ENCODE data around the gene ABCF2. TPM values are rescaled to one million over a fixed set of nuclear protein-coding genes. Genes with fewer than 3 reads are reported as not detected.

ABCF2 gene
- total RNA-seq, 2 donors from 2014 or later: 25.6 to 38.3 TPM

DNA sequence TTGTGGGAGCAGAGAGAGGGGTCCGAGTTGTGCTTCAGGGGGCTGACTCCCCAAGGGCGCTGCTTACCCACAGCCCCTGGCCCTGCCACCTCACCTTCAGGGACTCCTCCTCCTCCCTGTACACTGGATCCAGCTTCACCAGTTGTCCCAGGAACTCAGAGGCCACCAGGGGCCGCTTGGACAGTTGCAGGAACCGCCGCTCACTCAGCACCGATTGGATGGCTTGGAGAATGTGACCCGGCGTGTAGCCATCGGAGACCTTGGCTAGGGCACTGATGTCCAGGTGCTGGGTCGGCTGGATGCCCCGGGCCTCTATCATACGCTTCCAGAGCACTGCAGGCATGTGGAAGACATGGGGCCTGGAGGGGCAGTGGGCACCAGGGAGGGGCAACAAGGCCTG is 35.5 kb downstream of the ABCF2 start:
- H3K9me3 ChIP-seq: no peaks in the 10 kb centered on the region
- TF ChIP-seq, protein P1, sequence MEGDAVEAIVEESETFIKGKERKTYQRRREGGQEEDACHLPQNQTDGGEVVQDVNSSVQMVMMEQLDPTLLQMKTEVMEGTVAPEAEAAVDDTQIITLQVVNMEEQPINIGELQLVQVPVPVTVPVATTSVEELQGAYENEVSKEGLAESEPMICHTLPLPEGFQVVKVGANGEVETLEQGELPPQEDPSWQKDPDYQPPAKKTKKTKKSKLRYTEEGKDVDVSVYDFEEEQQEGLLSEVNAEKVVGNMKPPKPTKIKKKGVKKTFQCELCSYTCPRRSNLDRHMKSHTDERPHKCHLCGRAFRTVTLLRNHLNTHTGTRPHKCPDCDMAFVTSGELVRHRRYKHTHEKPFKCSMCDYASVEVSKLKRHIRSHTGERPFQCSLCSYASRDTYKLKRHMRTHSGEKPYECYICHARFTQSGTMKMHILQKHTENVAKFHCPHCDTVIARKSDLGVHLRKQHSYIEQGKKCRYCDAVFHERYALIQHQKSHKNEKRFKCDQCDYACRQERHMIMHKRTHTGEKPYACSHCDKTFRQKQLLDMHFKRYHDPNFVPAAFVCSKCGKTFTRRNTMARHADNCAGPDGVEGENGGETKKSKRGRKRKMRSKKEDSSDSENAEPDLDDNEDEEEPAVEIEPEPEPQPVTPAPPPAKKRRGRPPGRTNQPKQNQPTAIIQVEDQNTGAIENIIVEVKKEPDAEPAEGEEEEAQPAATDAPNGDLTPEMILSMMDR (IDR thresholded peaks at IDR 0.05): no peak
- no peak for DNase-seq
- no peak overlapping the region for H3K9ac ChIP-seq (ENCODE audit: low read depth in 2 of 2, low read length in 2 of 2)
- H3K4me3 ChIP-seq: no peak overlapping the region
- H3K36me3 ChIP-seq: no peaks in the 10 kb centered on the region
- H3K4me1 ChIP-seq: no peaks in the 10 kb centered on the region
- H3K27me3 ChIP-seq: no peaks in the 10 kb centered on the region
- no peak overlapping the region for H3K27ac ChIP-seq
- intact Hi-C loops (cut with DNase I): no loop called here

GRCh38 chr7:151189038-151189437 is 38.0 kb downstream of the ABCF2 start:
- no peaks in the 10 kb centered on the region for H3K36me3 ChIP-seq
- no peaks in the 10 kb centered on the region for H3K9me3 ChIP-seq
- H3K27me3 ChIP-seq: no peaks in the 10 kb centered on the region
- H3K27ac ChIP-seq: no peak overlapping the region
- no peak overlapping the region for H3K9ac ChIP-seq (ENCODE audit: low read depth in 2 of 2, low read length in 2 of 2)
- DNase-seq: no peak
- intact Hi-C loops (cut with DNase I): no loop called here
- TF ChIP-seq, protein P1 (IDR thresholded peaks at IDR 0.05): no peak
- H3K4me1 ChIP-seq: no peaks in the 10 kb centered on the region
- H3K4me3 ChIP-seq: no peak overlapping the region

GRCh38 chr7:151188252-151188542 is 38.8 kb downstream of the ABCF2 start:
- intact Hi-C loops (cut with DNase I): no loop called here
- TF ChIP-seq, protein P1 (IDR thresholded peaks at IDR 0.05): no peak
- Histone ChIP-seq H3K9ac (ENCODE audit: low read depth in 2 of 2, low read length in 2 of 2) (no peak overlapping the region), H3K4me3 (no peak overlapping the region), H3K27ac (no peak overlapping the region), H3K4me1 (no peaks in the 10 kb centered on the region), H3K27me3 (no peaks in the 10 kb centered on the region), H3K9me3 (no peaks in the 10 kb centered on the region), H3K36me3 (no peaks in the 10 kb centered on the region)
- no peak for DNase-seq

DNA sequence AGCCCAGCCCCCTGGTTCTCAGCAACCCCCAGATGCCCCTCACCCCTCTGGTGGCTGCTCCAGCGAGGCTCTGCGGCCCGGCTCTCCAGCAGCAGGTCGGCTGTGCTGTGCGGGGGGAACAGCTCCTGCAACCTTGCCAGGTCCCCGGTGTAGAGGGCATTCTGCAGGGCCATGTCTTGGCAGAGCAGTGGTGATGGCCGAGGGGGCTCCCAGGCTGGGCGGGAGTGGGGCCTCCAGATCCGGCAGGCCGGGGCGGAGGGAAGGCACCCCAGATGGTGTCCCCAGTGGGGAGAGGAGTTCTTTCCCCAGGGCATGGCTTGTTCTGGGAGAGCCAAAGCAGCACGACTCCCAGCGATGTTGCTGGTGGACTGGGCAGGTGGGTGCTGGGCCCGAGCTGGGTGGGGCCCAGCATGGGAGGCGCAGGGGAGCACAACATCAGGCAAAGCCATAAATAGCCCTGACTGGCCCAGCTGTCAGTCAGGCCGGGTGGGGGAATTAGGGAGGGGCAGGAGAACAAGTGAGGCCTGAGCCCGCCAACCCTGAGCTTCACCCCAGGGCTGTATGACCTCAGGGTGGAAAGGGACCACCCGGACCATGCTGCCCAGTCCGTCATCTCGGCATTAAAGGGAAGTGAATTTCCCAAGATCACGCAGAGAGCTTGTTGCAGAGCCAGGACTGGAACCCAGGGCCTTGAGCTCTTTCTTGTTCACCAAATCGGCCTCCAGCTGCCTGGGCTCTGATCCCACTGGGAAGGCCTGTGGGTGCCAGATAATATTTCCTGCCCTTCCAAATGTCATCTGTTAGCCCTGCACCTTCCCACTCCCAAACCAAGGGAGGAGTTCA is 39.4 kb downstream of the ABCF2 start:
- DNase-seq: no peak
- TF ChIP-seq, protein P1 (IDR thresholded peaks at IDR 0.05): no peak
- no peaks in the 10 kb centered on the region for H3K36me3 ChIP-seq
- no peaks in the 10 kb centered on the region for H3K4me1 ChIP-seq
- no peak overlapping the region for H3K4me3 ChIP-seq
- H3K27me3 ChIP-seq: no peaks in the 10 kb centered on the region
- no peak overlapping the region for H3K9ac ChIP-seq (ENCODE audit: low read depth in 2 of 2, low read length in 2 of 2)
- H3K27ac ChIP-seq: no peak overlapping the region
- intact Hi-C loops (cut with DNase I): no loop called here
- H3K9me3 ChIP-seq: no peaks in the 10 kb centered on the region

DNA sequence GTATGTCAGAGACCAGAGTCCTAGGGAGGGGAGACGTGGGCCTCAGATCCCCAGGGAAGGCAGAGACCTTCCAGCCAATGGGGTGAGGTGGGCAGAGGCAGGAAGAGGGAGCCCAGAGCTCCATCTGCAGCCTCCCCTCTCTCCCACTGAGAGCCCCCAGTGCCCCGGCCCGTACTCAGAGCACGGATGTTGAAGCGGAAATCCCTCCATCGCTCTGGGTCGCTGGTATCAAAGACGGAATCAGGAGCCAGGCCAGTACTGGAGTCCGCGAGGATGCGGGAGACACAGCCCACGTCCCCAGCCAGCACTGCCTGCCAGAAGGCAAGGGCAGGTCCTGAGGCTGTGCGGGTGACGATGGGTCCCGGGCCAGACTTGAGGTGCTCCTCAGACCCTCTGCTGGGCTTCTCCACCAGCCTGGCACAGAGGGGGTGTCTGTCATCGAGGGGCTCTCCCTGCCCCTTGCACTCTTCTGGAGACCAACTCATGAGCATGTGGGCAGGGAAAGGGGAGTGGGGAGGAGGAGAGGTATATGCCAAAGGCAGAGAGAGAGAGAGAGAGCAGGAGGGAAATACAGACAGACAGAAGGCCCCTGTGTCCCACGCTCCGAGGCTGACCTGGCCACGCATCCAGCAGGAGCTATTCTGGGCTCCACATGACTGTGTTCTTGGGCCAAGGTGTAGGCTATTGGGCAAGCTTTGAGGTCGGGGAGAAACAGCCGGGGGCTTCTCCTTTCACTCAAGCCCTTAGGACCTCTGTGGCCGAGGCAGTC is 40.2 kb downstream of the ABCF2 start, which contains the start of gene ASB10:
Gene ASB10, minus strand, starts transcription at position 611 of the 769 bp plus-strand sequence. Its CDS starts 120 bp downstream, at position 491.
- Histone ChIP-seq H3K9me3 (no peaks in the 10 kb centered on the region), H3K4me3 (no peak within 1 kb of the TSS), H3K9ac (ENCODE audit: low read depth in 2 of 2, low read length in 2 of 2) (no peak within 1 kb of the TSS), H3K36me3 (no peaks in the 10 kb centered on the region), H3K27ac (no peak within 1 kb of the TSS), H3K27me3 (no peaks in the 10 kb centered on the region), H3K4me1 (no peaks in the 10 kb centered on the region)
- DNase-seq: no peak
- TF ChIP-seq, protein P1 (IDR thresholded peaks at IDR 0.05): no peak
- intact Hi-C loops (cut with DNase I): no loop called here
